Activated naive CD4-positive, alpha-beta T cell treated with anti-CD3 and anti-CD28 coated beads, Interleukin-2, amount 50 U/mL, for 72 hours (primary cell): ENCODE results near the gene SUGCT. TPM values are rescaled to one million over a fixed set of nuclear protein-coding genes. Genes with fewer than 3 reads are reported as not detected.

Experiments
- ATAC-seq, 2 donors: fragments of 150-1000 bp; cut with Tn5 transposase; 2 replicates each; pipeline ENCODE4 v1.10.0; 2021; ENCODE audit warnings: mild to moderate bottlenecking in 2 of 2, moderate library complexity in 2 of 2
- DNase-seq, 2 donors: peaks; one replicate each; pipeline ENCODE4 v3.0.0; 2021 to 2022; ENCODE audit warnings: low spot score in 2 of 2
- H3K27ac Mint-ChIP-seq, 2 donors: one replicate each; pipeline ENCODE4 v1.8.0; 2022; ENCODE audit warnings: mild to moderate bottlenecking in 2 of 2, mixed read lengths in 2 of 2
- H3K36me3 Mint-ChIP-seq, 2 donors: one replicate each; pipeline ENCODE4 v1.8.0; 2022; ENCODE audit warnings: mixed read lengths in 2 of 2
- H3K9me3 Mint-ChIP-seq, 2 donors: one replicate each; pipeline ENCODE4 v1.8.0; 2022; ENCODE audit warnings: mixed read lengths in 2 of 2
- total RNA-seq, 2 donors: library from RNA; stranded (reverse); gene quantifications; one replicate each; pipeline ENCODE4 v1.2.3, GENCODE V29; 2022

Gene SUGCT
- total RNA-seq, 2 donors from 2014 or later, result 1.1 to 1.8 TPM

GRCh38 chr7:40828686-40829600 is 694.1 kb downstream of the SUGCT start:
- ATAC-seq, result no peak

GRCh38 chr7:40833191-40833887 is 698.5 kb downstream of the SUGCT start:
- H3K27ac Mint-ChIP-seq, result no peak overlapping the region
- DNase-seq (no peak), ATAC-seq (no peak)
- peaks cover 0 to 4% of the 10 kb centered on the region in 2 donors for H3K9me3 Mint-ChIP-seq
- H3K36me3 Mint-ChIP-seq, result no peaks in the 10 kb centered on the region

More at GRCh38 chr7:40828686-40829600, 694.1 kb downstream of the SUGCT start:
- H3K9me3 Mint-ChIP-seq, result no peaks in the 10 kb centered on the region
- H3K36me3 Mint-ChIP-seq, result no peaks in the 10 kb centered on the region
- DNase-seq, result no peak
- H3K27ac Mint-ChIP-seq, result no peak overlapping the region

- Mint-ChIP-seq H3K36me3 (no peaks in the 10 kb centered on the region), H3K27ac (no peak overlapping the region), H3K9me3 (peaks cover 0 to 4% of the 10 kb centered on the region in 2 donors)
- ATAC-seq (no peak), DNase-seq (no peak)
Measured at GRCh38 chr7:40833888-40834234, 699.1 kb downstream of the SUGCT start.

GRCh38 chr7:40836218-40836617 is 701.4 kb downstream of the SUGCT start:
- peaks cover 0 to 8% of the 10 kb centered on the region in 2 donors for H3K36me3 Mint-ChIP-seq
- H3K27ac Mint-ChIP-seq, result no peak overlapping the region
- ATAC-seq (no peak), DNase-seq (no peak)
- peaks cover 8 to 12% of the 10 kb centered on the region in 2 donors for H3K9me3 Mint-ChIP-seq

GRCh38 chr7:40839881-40840280 is 705.1 kb downstream of the SUGCT start:
- H3K27ac Mint-ChIP-seq, result no peak overlapping the region
- peaks cover 0 to 8% of the 10 kb centered on the region in 2 donors for H3K36me3 Mint-ChIP-seq
- no peak for DNase-seq
- peaks cover 8 to 12% of the 10 kb centered on the region in 2 donors for H3K9me3 Mint-ChIP-seq
- ATAC-seq, result peak in 1 of 2 donors; percentile 38

- Mint-ChIP-seq H3K27ac (no peak overlapping the region), H3K36me3 (peaks cover 0 to 8% of the 10 kb centered on the region in 2 donors), H3K9me3 (peaks cover 8 to 15% of the 10 kb centered on the region in 2 donors)
- ATAC-seq (no peak), DNase-seq (no peak)
Measured at GRCh38 chr7:40840990-40841389, 706.2 kb downstream of the SUGCT start.

GRCh38 chr7:40842641-40843040 is 707.8 kb downstream of the SUGCT start:
- Mint-ChIP-seq H3K9me3 (peaks cover 8 to 12% of the 10 kb centered on the region in 2 donors), H3K36me3 (peaks cover 0 to 8% of the 10 kb centered on the region in 2 donors), H3K27ac (no peak overlapping the region)
- no peak for ATAC-seq
- DNase-seq, result no peak

GRCh38 chr7:40843338-40843985 is 708.7 kb downstream of the SUGCT start:
- DNase-seq, result no peak
- H3K27ac Mint-ChIP-seq, result peak overlapping the region in 1 of 2 donors; percentile 13
- H3K36me3 Mint-ChIP-seq, result peaks cover 0 to 8% of the 10 kb centered on the region in 2 donors
- no peak for ATAC-seq
- peaks cover 8 to 12% of the 10 kb centered on the region in 2 donors for H3K9me3 Mint-ChIP-seq

GRCh38 chr7:40845943-40846342 is 711.1 kb downstream of the SUGCT start:
- Mint-ChIP-seq H3K27ac (no peak overlapping the region), H3K9me3 (peaks cover 0 to 4% of the 10 kb centered on the region in 2 donors), H3K36me3 (no peaks in the 10 kb centered on the region)
- no peak for ATAC-seq
- no peak for DNase-seq

- DNase-seq (no peak), ATAC-seq (no peak)
- no peaks in the 10 kb centered on the region for H3K36me3 Mint-ChIP-seq
- H3K27ac Mint-ChIP-seq, result no peak overlapping the region
- peaks cover 0 to 4% of the 10 kb centered on the region in 2 donors for H3K9me3 Mint-ChIP-seq
Measured at GRCh38 chr7:40847921-40848320, 713.1 kb downstream of the SUGCT start.

- Mint-ChIP-seq H3K36me3 (no peaks in the 10 kb centered on the region), H3K9me3 (peaks cover 0 to 4% of the 10 kb centered on the region in 2 donors), H3K27ac (no peak overlapping the region)
- DNase-seq (no peak), ATAC-seq (no peak)
Measured at GRCh38 chr7:40848541-40849221, 713.9 kb downstream of the SUGCT start.

- Mint-ChIP-seq H3K27ac (no peak overlapping the region), H3K9me3 (peaks cover 0 to 4% of the 10 kb centered on the region in 2 donors), H3K36me3 (no peaks in the 10 kb centered on the region)
- DNase-seq (no peak), ATAC-seq (no peak)
Measured at GRCh38 chr7:40850017-40850416, 715.2 kb downstream of the SUGCT start.

- Mint-ChIP-seq H3K36me3 (no peaks in the 10 kb centered on the region), H3K27ac (no peak overlapping the region), H3K9me3 (peaks cover 0 to 1% of the 10 kb centered on the region in 2 donors)
- no peak for DNase-seq
- no peak for ATAC-seq
Measured at GRCh38 chr7:40851001-40851400, 716.2 kb downstream of the SUGCT start.

- DNase-seq, result no peak
- ATAC-seq, result no peak
- Mint-ChIP-seq H3K27ac (no peak overlapping the region), H3K9me3 (no peaks in the 10 kb centered on the region), H3K36me3 (no peaks in the 10 kb centered on the region)
Measured at GRCh38 chr7:40859076-40859475, 724.3 kb downstream of the SUGCT start.

- Mint-ChIP-seq H3K27ac (no peak overlapping the region), H3K36me3 (no peaks in the 10 kb centered on the region), H3K9me3 (no peaks in the 10 kb centered on the region)
- DNase-seq (no peak), ATAC-seq (no peak)
Measured at GRCh38 chr7:40859965-40860543, 725.2 kb downstream of the SUGCT start.
